ENCODE data around the gene NDST3. TPM values are rescaled to one million over a fixed set of nuclear protein-coding genes. Genes with fewer than 3 reads are reported as not detected.
"Not testable (repeated sequence)": the region's sequence is repeated elsewhere in the genome, so short reads cannot be mapped to it uniquely, and the experiment has no call there.

Gene NDST3
- total RNA-seq, 1 donor from 2014 or later, result not detected

- DNase-seq (ENCODE audit: low read depth, low spot score), result no peak
Observed at GRCh38 chr4:118270492-118270891, 236.2 kb downstream of the NDST3 start.

GRCh38 chr4:118271788-118272187 lies 237.5 kb downstream of the NDST3 start:
- no peak for DNase-seq (ENCODE audit: low read depth, low spot score)

GRCh38 chr4:118273642-118274041 lies 239.4 kb downstream of the NDST3 start:
- no peak for DNase-seq (ENCODE audit: low read depth, low spot score)

- DNase-seq (ENCODE audit: low read depth, low spot score), result no peak
Observed at GRCh38 chr4:118276580-118276979, 242.3 kb downstream of the NDST3 start.

GRCh38 chr4:118277243-118277642 lies 243.0 kb downstream of the NDST3 start:
- no peak for DNase-seq (ENCODE audit: low read depth, low spot score)

- peak; percentile 69 for DNase-seq (ENCODE audit: low read depth, low spot score)
Observed at GRCh38 chr4:118278473-118279274, 244.4 kb downstream of the NDST3 start.

- no peak for DNase-seq (ENCODE audit: low read depth, low spot score)
Observed at GRCh38 chr4:118279328-118279727, 245.0 kb downstream of the NDST3 start.

- DNase-seq (ENCODE audit: low read depth, low spot score), result no peak
Observed at GRCh38 chr4:118279920-118280432, 245.7 kb downstream of the NDST3 start.

- peak; percentile 37 for DNase-seq (ENCODE audit: low read depth, low spot score)
Observed at GRCh38 chr4:118280501-118281218, 246.4 kb downstream of the NDST3 start.

GRCh38 chr4:118281611-118282442 lies 247.5 kb downstream of the NDST3 start:
- DNase-seq (ENCODE audit: low read depth, low spot score), result no peak

- no peak for DNase-seq (ENCODE audit: low read depth, low spot score)
Observed at GRCh38 chr4:118282692-118283091, 248.4 kb downstream of the NDST3 start.

- no peak for DNase-seq (ENCODE audit: low read depth, low spot score)
Observed at GRCh38 chr4:118284169-118284568, 249.9 kb downstream of the NDST3 start.

- DNase-seq (ENCODE audit: low read depth, low spot score), result no peak
Observed at GRCh38 chr4:118285931-118286330, 251.6 kb downstream of the NDST3 start.

- DNase-seq (ENCODE audit: low read depth, low spot score), result no peak
Observed at GRCh38 chr4:118286685-118287084, 252.4 kb downstream of the NDST3 start.

GRCh38 chr4:118287711-118288451 lies 253.6 kb downstream of the NDST3 start:
- DNase-seq (ENCODE audit: low read depth, low spot score), result no peak

GRCh38 chr4:118289794-118290193 lies 255.5 kb downstream of the NDST3 start:
- no peak for DNase-seq (ENCODE audit: low read depth, low spot score)

GRCh38 chr4:118290951-118291350 lies 256.7 kb downstream of the NDST3 start:
- no peak for DNase-seq (ENCODE audit: low read depth, low spot score)

- DNase-seq (ENCODE audit: low read depth, low spot score), result no peak
Observed at GRCh38 chr4:118296729-118297128, 262.4 kb downstream of the NDST3 start.

- DNase-seq (ENCODE audit: low read depth, low spot score), result not testable (repeated sequence)
Observed at GRCh38 chr4:118299619-118300018, 265.3 kb downstream of the NDST3 start.

- no peak for DNase-seq (ENCODE audit: low read depth, low spot score)
Observed at GRCh38 chr4:118307643-118308042, 273.4 kb downstream of the NDST3 start.
